Iris pigment epithelial cell (primary cell): ENCODE data around the gene MUC6.
"Not testable (repeated sequence)": the region's sequence is repeated elsewhere in the genome, so short reads cannot be mapped to it uniquely, and the experiment has no call there.

Experiments used
- DNase-seq: peaks from one replicate; pipeline ENCODE4 v3.0.0-alpha.2; 2011; ENCODE audit warnings: low read depth

The MUC6 gene

DNA sequence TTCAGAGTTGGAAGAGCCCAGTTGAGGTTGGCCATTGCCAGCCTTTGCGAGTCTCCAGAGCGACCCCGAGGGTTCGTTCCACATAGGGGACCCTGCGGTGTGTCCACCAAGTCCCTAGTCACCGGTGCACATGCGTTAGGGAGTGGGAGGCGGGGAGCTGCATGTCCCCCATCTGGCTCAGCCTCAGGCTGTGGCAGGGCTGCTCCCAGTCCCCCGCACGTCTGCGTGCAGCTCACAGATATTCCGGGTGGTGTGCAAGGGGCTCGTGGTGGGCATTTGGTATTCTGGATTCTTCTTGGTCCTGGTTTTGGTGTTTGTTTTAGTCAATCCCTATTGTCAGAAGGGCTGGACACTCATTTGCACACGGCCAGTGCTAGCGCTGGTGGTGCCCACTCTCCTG, 48.8 kb downstream of the MUC6 start:
- DNase-seq = no peak

DNA sequence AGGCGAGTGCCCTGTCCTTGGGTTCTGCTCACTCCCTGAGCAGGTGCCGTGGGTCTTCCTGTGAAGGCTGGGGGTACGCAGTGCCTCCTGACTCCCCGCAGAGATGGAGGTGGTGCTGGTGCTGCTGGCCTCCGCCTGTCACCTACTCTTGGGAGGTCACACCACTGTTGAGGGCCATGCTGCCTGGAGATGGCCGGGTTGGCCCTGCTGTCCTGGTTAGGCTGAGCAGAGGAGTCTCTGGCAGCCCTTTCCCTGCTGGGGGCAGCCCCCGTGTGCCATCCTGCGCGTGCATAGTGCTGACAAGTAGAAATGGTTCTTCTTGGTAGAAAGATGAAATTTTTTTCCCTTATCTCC, 49.6 kb downstream of the MUC6 start:
- no peak for DNase-seq

DNA sequence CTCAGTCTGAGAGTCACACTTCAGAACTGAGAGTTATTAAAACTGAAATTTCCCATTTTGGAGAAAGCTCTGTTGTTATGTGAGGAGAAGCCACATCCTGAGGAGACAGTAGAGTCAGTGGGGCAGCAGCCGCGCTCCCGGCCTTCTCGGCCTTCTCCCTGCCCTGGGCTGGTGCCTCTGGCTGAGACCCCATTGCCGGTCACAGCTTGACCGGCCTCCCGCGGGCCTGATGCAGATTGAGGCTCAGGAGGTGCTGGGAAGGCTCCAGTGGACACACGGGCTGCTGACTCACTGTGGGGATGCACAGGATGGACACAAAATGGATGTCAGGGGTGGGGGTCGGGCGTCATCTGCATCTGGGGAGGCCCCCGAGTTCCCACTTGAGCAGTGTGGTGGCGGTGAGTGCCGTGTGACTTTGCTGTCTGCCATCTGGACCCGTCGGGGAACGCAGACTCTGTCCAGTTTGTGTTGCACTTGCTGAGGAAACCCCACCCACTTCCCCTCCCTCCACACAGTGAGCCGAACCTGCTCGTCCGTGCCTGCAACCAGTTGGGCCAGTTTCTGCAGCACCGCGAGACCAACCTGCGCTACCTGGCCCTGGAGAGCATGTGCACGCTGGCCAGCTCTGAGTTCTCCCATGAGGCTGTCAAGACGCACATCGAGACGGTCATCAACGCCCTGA, 50.1 kb downstream of the MUC6 start:
- no peak for DNase-seq

DNA sequence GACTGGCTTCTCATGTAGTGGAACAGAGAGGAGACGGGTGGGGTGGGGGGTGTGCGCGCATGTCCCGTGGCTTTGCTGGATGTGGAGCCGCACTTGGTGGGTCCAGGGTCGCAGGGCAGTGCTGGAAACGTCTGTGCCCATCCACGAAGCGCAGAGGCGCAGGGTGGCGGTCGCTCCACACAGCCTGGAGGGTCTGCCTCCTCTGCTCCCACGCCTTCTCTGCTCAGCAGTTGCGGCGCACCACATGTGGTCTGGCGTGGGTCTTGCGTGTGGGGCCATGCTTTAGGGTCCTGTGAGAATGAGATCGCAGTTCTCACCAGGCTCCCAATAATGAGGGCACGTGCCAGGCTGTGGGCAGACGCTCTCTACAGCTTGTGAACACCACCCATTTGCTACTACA, 50.7 kb downstream of the MUC6 start:
- no peak for DNase-seq

DNA sequence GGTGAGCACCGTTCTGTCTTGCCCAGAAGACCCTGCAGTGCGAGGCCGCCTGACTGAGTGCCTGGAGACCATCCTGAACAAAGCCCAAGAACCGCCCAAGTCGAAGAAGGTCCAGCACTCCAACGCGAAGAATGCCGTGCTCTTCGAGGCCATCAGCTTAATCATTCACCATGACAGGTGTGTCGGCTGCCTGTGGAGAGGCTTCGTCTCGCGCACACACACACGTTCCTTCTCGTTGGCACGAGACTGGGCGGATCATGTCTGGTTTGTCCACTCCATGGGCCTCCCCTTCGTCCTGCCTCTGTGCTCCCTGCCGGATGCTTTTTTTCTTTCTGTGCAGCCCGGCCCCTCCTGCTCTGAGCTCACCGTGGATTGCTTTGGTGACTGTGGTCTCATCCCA, 51.1 kb downstream of the MUC6 start:
- no peak for DNase-seq

DNA sequence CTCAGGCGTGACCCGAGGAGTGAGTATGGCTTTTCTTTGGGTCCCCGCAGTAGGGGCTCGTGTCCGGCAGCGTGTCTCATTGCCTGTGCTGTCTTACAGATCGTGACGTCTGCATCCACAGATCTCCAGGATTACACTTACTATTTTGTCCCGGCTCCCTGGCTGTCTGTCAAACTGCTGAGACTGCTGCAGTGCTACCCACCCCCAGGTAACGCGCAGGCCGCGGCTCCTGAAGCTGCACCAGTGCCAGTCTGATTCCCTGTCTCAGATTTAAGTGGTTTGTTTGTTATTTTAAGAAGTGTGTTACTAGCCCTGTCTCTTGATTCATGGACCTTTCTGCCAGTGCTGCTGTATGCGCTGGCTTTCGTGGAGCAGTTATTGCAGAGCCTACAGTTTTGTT, 52.0 kb downstream of the MUC6 start:
- DNase-seq = no peak

DNA sequence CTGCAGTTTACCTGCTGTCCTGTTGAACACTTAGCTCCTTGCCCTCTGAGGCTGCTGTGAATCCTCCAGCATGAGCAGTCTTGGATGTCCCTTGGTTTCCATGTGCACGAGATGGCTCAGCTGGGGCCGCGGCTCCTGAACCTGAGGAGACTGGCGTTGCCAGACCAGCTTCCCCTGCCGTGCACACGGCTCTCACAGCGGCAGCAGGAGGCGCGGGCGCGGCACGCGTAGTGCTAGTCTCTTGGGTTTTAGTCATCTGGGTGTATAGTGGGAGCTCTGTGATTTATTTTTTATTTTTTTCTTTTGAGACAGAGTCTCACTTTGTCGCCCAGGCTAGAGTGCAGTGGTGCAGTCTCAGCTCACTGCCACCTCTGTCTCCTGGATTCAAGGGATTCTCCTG, 54.8 kb downstream of the MUC6 start:
- no peak for DNase-seq

DNA sequence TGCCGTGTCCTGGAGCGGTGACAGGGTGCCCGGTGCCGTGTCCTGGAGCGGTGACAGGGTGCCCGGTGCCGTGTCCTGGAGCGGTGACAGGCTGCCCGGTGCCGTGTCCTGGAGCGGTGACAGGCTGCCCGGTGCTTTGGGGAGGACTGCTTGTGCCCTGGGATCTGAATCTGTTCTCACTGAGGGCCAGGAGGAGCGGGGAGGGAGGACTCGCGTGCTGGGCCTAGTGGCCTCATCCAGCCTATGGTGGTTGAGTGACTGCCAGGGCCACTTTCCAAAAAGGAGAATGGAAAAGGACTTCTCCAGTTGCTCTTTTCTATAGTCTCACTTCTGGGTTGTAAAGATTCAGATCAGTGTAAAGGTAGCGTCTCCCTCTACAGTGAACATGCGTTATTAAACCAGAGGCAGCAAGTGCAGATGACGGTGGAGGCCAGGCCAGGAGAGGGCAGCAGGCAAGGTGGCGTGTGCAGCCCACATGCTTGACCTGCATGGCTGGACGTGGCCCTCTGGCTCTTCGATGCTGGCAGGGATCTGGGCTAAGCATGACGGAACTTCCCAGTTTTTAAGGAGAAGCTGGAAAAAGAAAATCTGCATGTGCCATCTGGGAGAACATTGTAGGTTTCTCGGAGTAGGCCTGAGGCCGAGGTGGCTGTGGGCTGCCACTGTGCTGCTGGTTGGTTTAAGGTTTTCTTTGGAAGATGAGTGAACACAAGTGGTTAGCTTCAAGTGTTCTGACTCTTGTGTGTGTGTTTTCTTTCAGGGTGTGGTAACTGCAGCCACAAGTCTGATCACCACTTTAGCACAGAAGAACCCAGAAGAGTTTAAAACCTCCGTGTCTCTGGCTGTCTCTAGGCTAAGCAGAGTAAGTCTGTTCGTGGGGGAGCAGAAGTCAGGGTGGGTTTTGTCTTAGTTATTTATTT, 55.8 kb downstream of the MUC6 start:
- DNase-seq = no peak

DNA sequence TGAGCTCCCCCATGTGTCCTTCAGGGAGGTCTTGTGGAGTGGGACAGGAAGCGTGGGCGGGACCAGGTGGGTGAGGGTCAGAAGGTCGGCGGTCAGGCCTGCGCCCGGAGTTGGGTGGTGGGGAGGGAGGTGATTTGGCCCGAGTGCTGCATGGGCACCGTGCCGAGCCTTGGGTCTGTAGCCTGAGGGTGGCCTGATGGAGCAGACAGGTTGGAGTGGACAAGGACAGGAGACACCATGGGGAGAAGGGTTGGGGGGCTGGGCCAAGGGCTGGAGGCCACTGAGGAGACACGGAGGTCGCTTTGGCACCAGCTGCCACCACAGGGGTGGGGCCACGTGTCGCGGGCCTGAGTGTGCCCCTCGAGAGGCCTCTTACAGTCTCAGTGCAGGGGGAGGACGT, 57.7 kb downstream of the MUC6 start:
- DNase-seq = no peak

DNA sequence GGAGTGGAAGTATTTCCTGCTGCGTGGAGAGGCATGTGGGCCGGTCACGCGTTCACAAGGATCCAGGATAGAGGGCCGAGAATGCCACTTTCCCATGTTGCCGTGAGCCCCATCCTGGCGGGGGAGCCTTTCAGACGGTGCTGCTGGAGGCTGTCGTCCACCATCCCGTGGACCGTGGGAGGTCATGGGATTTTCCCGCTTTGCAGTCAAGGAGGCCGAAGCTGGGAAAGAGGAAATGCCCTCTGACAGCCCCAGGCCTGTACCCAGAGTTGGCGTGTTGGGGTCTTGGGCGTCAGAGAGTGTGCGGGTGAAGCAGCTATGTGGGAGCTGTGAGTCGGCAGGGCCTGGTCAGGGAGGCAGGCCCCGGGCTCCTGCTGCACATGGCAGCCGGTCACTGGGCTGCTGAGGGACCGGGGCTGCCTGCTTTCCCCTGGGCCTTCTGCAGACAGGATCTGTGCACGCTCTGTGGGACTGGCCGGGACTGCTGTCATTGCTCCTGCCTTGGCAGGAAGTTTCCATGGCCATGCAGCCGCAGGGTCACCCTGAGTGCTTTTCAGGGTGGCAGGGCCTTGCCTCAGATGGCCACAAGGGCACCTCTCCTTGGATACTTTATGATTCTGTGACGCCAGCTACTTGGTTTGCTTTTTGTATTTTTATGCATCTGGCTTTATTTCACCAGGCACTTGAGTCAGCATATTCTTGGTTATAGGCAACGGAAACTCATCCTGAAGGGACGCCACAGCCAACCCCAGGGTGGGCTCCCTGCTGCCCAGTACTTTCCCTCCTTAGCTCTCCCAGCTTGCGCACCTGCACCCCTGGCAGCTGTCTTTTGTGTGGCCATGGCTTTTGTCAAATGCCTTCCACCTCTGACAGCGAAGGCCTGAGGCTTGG, 58.4 kb downstream of the MUC6 start:
- DNase-seq = no peak

DNA sequence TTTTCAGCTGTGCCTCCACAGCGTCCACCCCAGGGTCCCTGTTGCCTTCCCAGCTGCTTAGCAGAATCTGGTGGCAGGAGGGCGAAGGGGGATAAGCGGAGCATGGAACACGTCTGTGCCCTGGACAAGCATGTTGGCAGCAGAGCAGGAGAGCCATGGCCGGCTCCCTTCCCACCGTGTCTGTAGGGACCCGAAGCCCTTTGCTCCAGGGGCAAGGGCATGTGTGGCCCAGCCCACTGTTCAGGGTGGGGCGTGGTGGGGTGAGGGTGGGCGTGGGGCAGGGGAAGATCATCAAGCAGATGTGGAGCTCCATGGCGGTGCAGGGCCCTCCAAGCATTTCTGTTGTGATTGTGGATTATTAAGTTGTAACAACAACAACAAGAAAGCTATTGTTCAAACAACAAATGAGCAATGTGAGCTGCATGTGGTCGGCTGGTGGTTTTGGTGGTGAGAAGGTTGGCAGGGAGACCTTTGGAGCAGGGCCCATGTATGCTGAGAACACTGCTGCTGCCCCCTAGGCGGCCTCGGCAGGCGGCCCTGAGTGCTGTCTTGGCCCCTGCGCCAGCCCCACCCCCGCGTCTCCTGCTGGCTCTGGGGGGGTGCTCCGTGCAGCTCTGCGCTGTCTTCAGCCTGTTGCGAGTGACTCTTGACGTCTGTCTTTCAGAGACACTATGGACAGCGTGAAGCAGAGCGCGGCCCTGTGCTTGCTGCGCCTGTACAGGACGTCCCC, 59.9 kb downstream of the MUC6 start:
- DNase-seq = peak; percentile 19

DNA sequence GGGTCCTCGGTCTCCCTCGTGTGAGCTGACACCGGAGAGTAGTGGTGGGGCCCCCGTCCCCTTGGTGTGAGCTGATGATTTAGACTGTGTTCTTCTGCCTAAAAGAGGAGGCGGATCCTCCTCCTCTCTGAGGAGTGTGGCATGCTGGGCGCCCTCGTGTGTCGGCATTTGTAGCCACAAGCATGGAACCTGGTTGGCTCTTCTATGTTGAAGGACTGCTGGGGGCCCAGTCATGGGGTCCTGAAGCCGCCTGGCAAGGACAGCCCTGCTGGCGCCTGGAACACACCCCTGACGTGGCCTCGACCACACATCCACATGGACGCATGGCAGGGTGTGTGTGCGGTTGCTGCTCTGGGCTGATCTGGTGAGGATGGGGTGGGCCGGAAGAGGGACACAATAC, 60.7 kb downstream of the MUC6 start:
- peak; percentile 30 for DNase-seq

DNA sequence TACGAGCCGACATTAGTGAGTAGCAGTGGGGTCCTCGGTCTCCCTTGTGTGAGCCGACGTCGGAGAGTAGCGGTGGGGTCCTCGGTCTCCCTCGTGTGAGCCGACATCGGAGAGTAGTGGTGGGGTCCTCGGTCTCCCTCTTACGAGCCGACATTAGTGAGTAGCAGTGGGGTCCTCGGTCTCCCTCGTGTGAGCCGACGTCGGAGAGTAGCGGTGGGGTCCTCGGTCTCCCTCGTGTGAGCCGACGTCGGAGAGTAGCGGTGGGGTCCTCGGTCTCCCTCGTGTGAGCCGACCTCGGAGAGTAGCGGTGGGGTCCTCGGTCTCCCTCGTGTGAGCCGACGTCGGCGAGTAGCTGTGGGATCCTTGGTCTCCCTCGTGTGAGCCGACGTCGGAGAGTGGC, 61.1 kb downstream of the MUC6 start:
- DNase-seq = not testable (repeated sequence)

DNA sequence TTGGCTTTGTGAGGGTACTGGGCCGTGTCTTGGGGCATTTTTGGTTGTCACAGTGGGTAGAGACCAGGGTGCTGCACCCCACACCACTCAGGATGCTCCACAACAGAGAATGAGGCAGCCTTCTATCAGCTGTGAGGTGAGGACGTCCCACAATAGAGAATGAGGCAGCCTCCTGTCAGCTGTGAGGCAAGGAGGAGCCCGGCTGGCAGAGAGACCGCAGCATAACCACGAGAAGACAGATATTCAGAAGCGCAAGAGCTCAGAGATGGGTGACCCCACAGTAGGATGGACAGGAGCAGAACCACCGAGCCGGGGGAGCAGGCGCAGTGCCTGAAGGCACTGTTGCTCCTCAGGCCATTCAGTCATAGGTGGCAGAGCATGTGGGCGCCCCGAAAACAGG, 63.3 kb downstream of the MUC6 start:
- DNase-seq = no peak

DNA sequence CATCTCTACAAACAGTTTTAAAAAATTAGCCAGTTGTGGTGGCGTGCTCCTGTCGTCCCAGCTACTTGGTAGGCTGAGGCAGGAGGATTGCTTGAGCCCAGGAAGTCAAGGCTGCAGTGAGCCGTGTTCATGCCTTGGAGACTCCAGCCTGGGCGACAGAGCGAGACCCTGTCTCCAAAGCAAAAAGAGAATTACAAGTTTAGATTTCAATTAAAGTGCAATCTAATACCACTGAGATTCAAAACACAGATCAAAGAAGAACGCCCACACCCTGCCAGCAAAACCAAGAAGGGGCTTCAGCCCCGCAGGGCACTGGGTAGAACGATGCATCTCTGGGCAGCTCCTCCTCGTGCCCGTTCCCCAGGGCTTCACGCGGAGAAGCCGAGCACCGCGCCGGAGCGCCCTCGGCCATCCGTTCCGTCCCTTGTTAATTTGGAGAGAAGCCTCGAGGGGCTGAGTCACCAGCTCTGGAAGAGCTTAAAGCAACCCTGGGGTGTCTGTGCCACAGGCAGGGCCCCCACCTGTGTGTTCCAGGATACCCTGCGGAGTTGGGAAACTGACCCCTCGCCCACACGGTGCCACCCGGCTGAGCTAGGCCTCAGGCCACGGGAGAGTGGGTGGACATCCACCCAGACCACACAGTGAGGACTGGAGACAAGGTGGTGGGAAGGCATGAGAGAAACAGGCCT, 63.9 kb downstream of the MUC6 start:
- no peak for DNase-seq

DNA sequence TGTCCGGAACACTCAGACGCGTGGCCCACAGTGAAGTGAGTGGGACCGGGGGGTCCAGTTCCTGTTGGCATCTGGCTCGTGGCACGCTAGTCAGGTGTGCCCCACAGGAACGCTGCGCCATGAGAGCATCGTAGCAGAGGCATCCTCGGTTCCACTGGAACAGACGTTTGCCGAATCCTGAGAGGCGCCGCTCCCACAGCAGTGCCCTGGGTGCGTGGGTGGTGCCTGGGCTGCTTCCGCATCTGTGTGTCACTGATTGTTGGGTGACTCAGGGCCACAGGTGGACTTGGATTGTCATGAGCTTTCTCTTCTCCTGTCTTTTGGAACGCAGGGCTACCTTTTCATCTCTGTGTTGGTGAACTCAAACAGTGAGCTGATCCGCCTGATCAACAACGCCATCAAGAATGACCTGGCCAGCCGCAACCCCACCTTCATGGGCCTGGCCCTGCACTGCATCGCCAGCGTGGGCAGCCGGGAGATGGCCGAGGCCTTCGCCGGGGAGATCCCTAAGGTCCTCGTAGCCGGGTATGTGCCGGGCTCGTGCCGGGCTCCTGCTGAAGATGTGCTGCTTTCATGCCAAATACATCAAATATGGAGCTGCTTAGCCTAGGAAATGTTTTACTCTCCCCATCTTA, 64.7 kb downstream of the MUC6 start:
- no peak for DNase-seq

DNA sequence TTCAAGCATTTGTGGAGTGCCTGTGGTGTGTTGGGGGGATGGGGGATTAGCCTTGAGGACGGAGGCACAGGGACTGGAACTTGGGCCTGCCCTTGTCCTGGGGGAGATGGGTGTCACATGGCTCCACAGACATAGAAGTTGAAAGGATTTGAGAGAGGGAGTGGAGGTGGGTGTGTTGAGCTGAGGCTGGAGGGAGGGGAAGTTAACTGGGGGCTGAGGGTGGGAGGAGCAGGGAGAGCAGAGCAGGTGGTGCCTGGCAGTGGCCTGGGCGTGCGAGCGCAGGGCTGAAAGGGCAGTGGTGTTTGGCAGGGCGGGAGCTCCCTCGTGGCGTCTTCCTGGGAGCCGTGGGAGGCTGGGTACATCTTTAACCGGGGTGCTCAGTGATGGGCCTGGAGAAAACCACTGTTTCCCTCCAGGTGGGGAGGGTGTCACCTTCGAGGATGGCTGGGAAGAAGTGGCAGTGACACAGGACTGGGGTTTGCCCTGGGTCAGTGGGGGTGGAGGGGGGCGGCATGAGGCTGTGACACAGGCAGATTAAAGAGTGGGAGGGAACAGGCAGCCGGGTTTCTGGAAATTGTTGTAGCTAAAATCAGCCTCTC, 65.3 kb downstream of the MUC6 start:
- DNase-seq = no peak

DNA sequence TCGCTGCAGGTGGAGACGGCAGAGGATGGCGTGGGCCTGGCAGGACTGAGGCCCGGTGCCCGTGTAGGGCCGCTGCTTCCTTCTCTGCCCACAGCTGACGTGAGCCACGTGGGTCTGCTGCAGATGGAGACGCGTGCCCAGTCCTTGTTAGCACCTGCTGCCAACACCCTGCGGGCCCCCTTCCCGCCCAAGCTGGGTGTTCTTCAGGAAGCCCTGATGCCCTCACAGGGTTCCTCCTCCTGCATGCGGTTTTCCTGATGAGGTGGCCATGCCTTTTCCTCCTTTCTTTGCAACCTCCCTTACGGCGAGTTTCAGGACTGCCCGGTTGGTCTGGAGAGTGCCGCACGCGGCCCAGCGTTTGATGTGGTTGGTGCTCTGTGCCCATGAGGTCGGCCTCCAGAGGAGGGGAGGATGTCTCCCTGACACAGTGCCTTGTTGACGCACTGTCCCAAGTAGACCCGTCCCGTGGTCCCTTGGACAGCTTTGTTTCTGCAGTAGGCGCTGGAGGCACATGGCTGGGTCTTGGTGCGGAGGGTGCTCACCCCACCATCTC, 66.1 kb downstream of the MUC6 start:
- no peak for DNase-seq

DNA sequence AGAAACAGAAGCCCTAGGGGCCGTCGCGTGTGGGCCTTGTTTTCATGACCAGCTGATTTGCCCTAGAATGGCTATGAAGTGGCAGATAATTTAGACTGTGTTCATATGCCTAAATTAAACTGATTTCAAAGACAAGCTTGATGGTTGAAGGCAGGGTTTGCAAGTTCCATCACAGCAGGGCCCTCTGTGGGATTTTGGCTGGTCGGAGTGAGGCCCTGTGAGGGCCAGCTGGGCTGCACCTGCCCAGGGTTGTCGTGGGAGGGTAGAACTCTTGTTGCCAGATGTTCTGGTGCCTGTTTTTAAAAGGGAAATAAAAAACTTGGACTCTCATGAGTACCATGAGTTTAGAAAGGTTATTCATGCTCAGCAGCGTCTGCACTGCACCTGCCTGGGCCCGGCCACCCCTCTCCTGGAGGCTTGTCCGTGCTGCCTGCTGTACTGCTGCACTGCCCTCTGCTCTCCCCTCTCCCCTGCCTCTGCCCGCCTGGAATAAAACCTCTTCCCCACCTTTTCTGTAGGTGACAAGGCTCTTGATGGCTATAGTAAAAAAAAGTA, 66.8 kb downstream of the MUC6 start:
- DNase-seq = no peak

DNA sequence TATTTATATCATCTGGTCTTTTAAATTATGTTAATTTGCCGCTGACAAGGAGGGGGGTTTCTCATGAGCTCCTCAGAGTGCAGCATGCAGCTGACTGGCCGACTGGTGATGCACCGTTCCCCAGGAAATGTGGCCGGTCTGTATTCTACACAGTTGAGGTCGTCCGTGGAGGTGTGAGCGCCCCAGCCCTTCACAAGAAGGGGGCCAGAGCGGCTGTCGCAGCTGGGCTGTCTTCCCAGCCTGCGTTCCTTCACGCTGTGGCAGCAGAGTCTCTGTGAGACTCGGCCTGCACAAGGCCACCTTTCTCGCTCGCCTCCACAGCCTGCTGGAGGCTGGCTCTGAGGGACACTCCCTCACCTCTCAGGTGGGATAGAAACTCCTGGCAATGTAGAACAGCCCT, 67.7 kb downstream of the MUC6 start:
- no peak for DNase-seq
